Stimulated activated CD4-positive, alpha-beta T cell treated with anti-CD3 and anti-CD28 coated beads, Interleukin-1b, Interleukin-23, amount 100 ng/mL, for 4 hours (primary cell): ENCODE measurements around the gene CST9.
"Not testable (repeated sequence)": the region's sequence is repeated elsewhere in the genome, so short reads cannot be mapped to it uniquely, and the experiment has no call there.

Experiments
- DNase-seq, 2 donors: peaks; one replicate each; pipeline ENCODE4 v3.0.0-alpha.2; 2020; ENCODE audit warnings: low read depth in 2 of 2

The CST9 gene

GRCh38 chr20:23587631-23588030 lies 18.1 kb downstream of the CST9 start:
- DNase-seq = no peak

DNA sequence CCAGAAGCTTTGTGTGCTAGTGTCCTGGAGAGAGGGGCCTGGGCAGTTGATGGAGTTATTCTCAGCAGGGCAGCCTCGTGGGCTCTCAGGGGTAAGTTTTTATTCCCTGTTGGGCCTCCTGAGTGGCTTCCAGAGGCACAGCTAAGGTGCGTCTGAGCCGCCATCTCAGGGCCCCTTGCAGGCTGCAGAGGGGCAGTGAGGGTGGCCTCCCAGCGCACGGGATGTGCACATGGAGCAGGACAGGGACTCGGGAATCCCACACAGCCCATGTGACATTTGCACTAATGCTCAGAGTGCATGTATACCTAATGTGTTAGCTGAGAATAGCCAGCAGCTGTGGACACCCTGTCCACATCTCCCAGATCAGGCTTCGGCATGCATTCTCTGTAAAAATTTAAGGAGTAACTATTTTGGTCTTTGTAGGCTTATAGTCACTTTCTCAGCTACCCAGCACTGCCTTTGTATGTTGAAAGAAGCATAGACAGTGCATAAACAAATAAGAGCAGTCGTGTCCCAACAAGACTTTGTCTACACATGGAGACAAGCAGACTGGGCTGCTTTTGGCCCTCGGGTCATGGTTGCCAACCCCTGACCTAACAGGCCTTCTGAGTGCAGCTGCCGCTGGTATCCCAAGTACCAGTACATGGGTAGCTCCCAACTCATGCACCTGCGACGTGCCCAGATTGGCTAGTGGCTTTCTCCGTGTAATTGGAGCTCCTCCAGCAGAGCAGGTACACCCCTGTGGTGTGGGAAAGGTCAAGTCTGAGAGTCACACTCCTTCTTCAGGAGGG lies 18.8 kb downstream of the CST9 start:
- DNase-seq = no peak

DNA sequence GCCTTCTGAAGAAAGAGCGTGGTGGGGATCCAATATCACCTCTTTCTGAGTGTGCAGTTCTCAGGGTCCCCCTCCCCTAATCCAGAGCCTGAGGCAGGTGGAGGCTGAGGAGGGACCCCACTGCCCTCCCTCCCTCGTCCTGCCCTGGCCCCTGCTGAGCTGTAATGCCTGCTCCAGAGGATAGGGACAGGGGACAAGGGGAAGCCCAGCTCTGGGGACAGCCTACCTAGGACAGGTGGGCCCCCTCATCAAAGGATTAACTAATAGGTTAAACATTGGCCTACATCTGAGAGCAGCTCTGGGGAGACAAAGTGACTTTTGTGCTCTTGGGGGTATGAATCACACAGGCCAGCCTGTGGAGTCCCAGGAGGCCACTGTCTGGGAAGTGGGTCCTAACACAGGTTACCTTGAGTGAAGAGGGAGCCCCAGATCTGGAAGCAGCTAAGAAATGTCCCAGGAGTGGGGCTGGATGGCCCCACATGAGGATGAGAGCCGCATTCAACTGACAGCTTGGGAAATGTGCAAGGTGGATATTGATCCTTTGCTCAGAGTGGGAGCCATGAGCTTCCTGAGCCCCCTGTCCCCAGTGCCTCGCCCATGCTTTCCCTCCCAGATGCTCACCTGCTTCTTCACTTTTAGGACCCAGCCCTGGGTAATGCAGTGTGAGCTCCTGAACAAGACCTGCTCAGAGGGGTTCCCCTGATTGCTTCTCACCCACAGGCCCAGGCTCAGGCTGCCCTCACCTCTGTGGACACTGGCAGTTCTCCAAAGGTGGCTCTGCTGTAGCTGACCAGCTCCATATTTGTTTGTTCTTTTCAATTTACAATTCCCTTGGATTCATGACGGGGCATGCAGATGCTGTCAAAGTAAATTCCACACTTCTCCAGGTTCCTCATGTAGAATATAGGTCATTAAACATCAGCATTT lies 19.6 kb downstream of the CST9 start:
- DNase-seq = no peak

GRCh38 chr20:23585449-23585807 lies 20.3 kb downstream of the CST9 start:
- no peak for DNase-seq

DNA sequence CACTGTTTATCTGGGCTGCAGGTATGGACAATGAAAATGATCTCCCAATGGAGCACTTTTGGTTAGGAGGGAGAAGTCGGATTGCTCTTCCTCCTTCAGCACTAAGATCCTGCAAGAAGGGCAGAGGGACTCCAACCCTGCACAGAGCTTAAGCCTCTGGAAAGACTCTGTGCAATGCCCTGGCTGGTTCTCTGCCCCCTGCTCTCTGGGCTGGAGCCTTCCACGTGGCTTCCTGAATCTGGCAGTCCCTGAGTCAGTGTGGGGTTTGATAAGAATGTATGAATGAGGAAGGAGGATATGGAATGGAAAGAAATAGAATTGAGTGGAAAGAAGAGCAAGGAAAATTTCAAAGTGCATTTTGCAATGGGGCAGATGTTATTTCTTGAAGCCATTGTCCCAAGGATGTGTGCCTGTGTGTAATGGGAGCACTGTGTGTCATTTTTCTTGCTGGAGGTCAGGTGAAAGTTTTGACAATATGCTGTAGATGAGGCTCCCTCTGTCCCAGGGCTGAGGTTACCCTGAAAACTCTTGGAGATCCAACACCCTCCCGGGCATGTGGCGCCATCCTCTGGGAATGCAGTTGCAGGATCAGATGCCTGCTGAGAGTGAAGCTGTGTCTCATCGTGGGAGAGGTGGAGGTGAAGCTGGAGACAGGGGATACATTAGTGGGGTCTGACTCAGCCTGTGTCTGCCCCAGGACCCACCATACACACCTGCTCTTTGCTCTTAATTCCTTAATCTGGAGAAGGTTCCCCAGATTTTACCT lies 21.1 kb downstream of the CST9 start:
- no peak for DNase-seq

GRCh38 chr20:23583526-23583925 lies 22.2 kb downstream of the CST9 start:
- no peak for DNase-seq

DNA sequence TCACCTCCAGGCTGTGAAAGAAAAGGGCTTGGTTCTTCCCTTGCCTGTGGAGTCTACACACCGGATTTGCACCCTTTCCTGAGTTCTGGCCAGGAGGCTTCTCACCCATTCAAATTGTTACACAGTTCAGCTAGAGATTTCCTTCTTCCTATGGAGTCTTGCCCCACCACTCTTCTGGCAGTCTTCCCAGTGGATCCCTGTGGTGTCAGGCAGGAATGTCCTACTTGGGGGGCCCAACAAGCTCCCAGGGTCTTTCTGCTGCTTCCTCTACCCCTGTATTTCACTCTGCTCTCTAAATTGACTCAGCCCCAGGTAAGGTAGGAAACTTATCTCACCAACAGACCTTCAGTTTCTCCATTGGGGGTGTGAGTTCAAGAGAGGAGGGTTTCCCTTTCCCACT lies 23.4 kb downstream of the CST9 start:
- DNase-seq = no peak

GRCh38 chr20:23581833-23582232 lies 23.9 kb downstream of the CST9 start:
- DNase-seq = not testable (repeated sequence)

DNA sequence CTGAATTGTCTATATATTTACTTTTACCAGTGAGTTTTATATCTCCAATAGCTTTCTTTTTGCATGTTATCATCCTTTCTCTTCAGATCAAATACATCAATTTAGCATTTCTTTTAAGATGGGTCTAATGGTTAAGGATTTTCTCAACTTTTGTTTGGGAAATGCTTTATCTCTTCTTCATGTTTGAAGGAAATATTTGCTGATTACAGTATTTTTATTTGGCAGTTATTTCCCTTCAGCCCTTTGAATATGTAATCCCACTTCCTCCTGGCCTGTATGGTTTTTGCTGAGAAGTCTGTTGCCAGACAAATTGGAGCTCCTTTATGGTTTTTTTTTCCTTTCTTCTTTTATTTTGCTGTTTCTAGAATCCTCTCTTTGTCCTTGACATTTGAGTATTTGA lies 30.7 kb downstream of the CST9 start:
- no peak for DNase-seq

DNA sequence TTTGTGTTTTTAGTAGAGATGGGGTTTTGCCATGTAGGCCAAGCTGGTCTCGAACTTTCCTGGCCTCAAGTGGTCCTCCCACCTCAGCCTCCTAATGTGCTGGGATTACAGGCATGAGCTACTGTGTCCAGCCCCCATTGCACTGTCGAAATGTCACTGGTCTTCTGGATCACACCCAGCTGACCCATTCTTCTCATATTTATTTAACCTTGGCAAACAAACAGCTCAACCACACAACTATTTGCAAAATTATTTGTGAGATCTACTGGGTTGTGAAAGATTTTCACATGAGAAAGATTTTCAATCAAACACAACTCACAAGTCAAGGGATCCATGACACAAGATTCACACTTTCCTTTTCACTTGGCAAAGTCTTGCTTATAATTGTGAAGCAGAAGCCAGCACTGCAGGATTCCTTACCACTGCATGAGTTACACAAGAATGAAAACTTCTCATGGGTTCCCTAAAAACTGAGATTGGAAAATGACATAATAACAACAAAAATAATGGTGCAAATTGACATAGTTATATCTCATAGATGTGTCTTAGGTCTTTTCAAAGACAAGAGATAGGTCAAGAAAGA lies 35.4 kb downstream of the CST9 start:
- no peak for DNase-seq

DNA sequence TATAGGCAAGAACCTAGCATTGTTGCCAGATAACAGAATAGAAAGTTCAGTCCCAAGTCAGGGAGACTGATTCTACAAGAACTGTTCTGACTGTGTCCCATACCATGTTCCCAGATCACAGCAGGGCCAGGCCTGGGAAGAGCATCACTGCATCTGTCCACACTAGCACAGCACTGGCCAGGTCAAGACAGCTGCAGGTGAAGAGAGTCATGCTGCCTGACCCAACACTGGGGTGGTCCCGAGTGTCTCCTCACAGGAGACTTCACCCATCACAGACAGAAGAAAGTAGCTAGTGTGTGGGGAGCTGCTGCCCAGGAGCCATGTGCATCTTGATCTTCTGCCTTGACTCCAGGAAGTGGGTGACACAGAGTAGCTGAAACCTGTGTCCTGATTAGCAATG lies 36.1 kb downstream of the CST9 start:
- DNase-seq = no peak

DNA sequence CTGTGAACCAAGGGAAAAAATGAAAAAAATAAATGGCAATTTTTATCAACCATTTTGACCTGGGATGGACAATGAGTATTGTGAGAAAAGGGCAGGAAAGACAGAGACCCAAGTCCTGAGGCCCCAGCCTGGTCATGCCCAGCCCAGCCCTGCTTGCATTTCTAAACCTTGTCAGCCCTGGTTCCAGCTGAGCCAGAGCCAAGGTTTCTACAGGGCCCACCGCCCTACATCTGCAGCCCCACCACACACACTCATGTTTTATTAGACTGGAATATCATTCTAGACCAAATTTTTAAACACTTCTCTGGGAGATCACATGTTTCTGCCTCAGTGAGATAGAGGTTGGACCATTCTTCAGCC lies 36.8 kb downstream of the CST9 start:
- no peak for DNase-seq

DNA sequence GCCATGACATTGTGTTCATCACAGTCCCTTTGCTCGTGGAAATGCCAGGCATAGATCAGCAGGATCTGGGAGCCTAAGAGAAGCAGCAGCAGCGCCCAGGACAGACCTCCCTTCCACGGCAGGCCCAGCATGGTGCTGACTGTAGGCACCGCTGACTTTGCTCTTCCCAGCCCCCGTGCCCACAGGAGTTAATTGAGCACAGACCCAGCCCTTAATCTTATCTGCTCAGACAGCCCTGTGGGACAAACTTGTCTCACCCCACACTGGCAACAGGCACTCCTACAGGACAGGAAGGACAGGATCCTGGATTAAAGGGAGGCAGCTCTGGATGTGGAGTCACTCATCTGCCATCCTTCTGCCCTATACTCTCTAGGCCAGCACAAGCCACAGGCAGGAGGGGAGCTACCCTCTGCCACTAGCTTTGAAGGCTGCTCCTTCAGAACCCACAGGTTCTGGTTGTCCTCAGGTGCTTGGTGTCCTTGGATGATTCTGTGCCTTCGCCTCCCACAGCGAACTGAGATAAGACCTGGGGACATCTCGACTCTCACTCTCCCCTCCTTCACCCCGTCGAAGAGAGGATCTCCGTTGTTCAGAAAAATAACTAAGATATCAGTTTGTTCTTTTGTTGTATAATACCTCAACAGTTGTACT lies 37.3 kb downstream of the CST9 start, which contains the start of gene CST9L:
CST9L (minus strand) TSS at position 165 of the 651 bp plus-strand sequence; CDS start at position 131, 34 bp downstream.
- no peak for DNase-seq

GRCh38 chr20:23566199-23566932 lies 39.4 kb downstream of the CST9 start:
- no peak for DNase-seq

- no peak for DNase-seq
These were observed 40.1 kb downstream of the CST9 start for GRCh38 chr20:23565503-23566045.

DNA sequence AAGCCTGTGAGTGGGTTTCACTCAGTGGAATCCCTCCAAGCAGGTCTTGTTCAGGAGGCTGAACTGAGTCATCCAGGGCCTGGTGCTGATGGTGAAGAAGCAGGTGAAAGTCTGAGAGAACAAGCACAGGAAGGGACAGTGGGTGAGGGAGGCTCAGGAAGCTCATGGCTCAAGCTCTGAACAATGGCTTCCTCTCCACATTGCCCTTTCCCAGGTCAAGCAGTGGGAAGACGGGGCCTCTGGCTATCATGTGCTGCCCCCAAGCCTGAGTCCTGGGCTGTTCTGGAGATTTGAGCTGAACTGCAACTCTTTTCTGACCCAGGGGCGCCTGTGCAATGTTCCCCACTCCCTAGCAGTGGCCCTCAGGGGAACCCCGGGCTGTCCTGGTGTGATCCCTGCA lies 40.8 kb downstream of the CST9 start:
- DNase-seq = no peak

DNA sequence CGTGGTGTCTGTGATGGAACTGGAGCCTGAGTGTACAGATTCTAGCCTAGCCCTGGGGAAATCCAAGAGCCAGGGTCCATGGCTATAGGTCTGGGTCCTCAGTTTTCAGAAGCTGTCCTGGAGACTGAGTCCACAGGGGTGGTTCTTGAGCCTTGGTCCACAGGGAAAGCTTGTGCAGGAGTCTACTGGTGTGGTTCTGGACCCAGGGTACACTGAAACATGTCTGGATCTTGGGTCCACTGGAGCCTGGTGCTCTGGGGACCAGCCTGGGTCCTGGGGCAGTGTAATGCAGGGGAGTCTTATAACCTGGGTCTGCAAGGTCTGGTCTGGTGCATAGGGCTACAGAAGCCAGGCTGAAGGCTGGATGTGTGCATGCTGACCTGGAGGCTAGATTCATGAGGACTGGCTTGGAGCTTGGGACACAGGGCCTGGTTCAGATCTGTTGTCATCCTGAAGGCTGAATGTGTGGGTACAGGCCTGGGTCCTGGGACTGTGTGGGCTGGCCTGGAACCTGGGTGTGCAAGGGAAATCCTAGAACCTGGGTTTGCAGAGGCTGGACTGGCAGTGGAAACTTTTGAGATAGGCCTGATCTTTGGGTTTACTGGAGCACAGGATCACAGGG lies 42.9 kb downstream of the CST9 start:
- no peak for DNase-seq

DNA sequence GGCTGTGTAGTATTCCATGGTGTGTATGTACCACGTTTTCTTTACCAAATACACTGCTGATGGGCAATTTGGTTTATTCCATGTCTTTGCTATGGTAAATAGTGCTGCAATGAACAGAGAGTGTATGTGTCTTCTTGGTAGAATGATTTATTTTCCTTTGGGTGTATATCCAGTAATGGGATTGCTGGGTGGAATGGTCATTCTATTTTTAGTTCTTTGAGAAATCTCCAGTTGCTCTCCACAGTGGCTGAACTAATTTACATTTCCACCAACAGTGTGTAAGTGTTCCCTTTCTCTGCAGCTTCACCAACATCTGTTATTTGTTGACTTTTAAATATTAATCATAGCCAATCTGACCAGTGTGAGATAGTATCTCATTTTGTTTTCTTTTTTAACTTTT lies 51.3 kb downstream of the CST9 start:
- DNase-seq = no peak
